ENCODE measurements around the gene MRPS25. TPM values are rescaled to one million over a fixed set of nuclear protein-coding genes. Genes with fewer than 3 reads are reported as not detected.

The MRPS25 gene
- total RNA-seq, 1 experiment from 2014 or later: 69.7 TPM

- TF ChIP-seq FOXP1 (CRISPR knock-in tag; IDR thresholded peaks at IDR 0.05; ENCODE audit: borderline replicate concordance) (no peak), ZNF219 (CRISPR knock-in tag; IDR thresholded peaks at IDR 0.05; ENCODE audit: borderline replicate concordance) (no peak), MAX (CRISPR knock-in tag; IDR thresholded peaks at IDR 0.05) (no peak), ETV6 (CRISPR knock-in tag; IDR thresholded peaks at IDR 0.05) (no peak), USF2 (CRISPR knock-in tag; IDR thresholded peaks at IDR 0.05) (no peak), CDX4 (CRISPR knock-in tag; IDR thresholded peaks at IDR 0.05; ENCODE audit: borderline replicate concordance) (no peak)
These were observed 42.2 kb upstream of the MRPS25 start (continued) for GRCh38 chr3:15107075-15107947.

- H3K27ac Mint-ChIP-seq: no peak overlapping the region
- H3K4me3 Mint-ChIP-seq: no peak overlapping the region
- H3K36me3 Mint-ChIP-seq: no peaks in the 10 kb centered on the region
- TF ChIP-seq NFYB (CRISPR knock-in tag; conservative IDR thresholded peaks at IDR 0.05; ENCODE audit: low read depth): no peak
- peak; percentile 29; the same call in 1 of the 2 replicates for TF ChIP-seq PRDM15 (CRISPR knock-in tag; IDR thresholded peaks at IDR 0.05)
- no peaks in the 10 kb centered on the region for H3K9me3 Mint-ChIP-seq
- peaks cover 2% of the 10 kb centered on the region; the same call in 1 of the 2 replicates for H3K27me3 Mint-ChIP-seq (ENCODE audit: low read depth)
- ChIA-PET POLR2A (no interaction called here), CTCF (interaction anchor here (0.6 kb wide), 1 partner anchor 122 kb away, joined by 3 read pairs; no protein-coding TSS in a partner anchor)
- DNase-seq (ENCODE audit: low spot score) (no peak), ATAC-seq (no peak)
- peaks cover 21% of the 10 kb centered on the region for H3K4me1 Mint-ChIP-seq
These were observed 37.7 kb upstream of the MRPS25 start for GRCh38 chr3:15102836-15103235.

- no peak overlapping the region for H3K27ac Mint-ChIP-seq
- DNase-seq (ENCODE audit: low spot score) (no peak), ATAC-seq (no peak)
- H3K9me3 Mint-ChIP-seq: no peaks in the 10 kb centered on the region
- H3K27me3 Mint-ChIP-seq (ENCODE audit: low read depth): peaks cover 2% of the 10 kb centered on the region; the same call in 1 of the 2 replicates
- H3K4me3 Mint-ChIP-seq: no peak overlapping the region
- peaks cover 18% of the 10 kb centered on the region for H3K4me1 Mint-ChIP-seq
- ChIA-PET CTCF (no interaction called here), POLR2A (no interaction called here)
- H3K36me3 Mint-ChIP-seq: no peaks in the 10 kb centered on the region
- TF ChIP-seq CREM (CRISPR knock-in tag; IDR thresholded peaks at IDR 0.05): no peak
- no peak for TF ChIP-seq PREB (CRISPR knock-in tag; IDR thresholded peaks at IDR 0.05; ENCODE audit: borderline replicate concordance)
- TF ChIP-seq SMAD3 (CRISPR knock-in tag; IDR thresholded peaks at IDR 0.05; ENCODE audit: borderline replicate concordance): no peak
- no peak for TF ChIP-seq HMGXB4 (CRISPR knock-in tag; IDR thresholded peaks at IDR 0.05)
- TF ChIP-seq ATF6 (CRISPR knock-in tag; IDR thresholded peaks at IDR 0.05): no peak
- TF ChIP-seq MYBL2 (CRISPR knock-in tag; IDR thresholded peaks at IDR 0.05): no peak
- TF ChIP-seq KAT7 (CRISPR knock-in tag; IDR thresholded peaks at IDR 0.05; ENCODE audit: borderline replicate concordance): no peak
- no peak for TF ChIP-seq SMAD4 (CRISPR knock-in tag; IDR thresholded peaks at IDR 0.05)
These were observed 37.1 kb upstream of the MRPS25 start for GRCh38 chr3:15102256-15102655.
